HepG2 (cell line): Measurements from ENCODE around the gene NDST1. TPM values are rescaled to one million over a fixed set of nuclear protein-coding genes. Genes with fewer than 3 reads are reported as not detected.
A peak's percentile ranks its signal among the peaks of the same experiment; 100 is the strongest.

Experiments
- ATAC-seq: fragments of 200-7000 bp; cut with Tn5 transposase; 3 replicates; pipeline ENCODE4 v1.9.1; 2020; ENCODE audit warnings: mild to moderate bottlenecking, moderate library complexity
- BruUV-seq: library from RNA; stranded (reverse); fragments of 400-500 nt; replicated peaks from 2 replicates; lab custom pipeline; 2021; lab: Mats Ljungman, UMichigan
- CTCF ChIA-PET: fragments of 300-600 bp; formaldehyde crosslinking; extraction: SDS; loops from one replicate; lab custom pipeline; 2021; ENCODE audit warnings: low total read pairs, inconsistent platforms, low intra/inter-chr PET ratio; lab: Yijun Ruan, JAX
- POLR2A ChIA-PET: fragments of 350-600 bp; sonication (Branson Sonifier 250); formaldehyde crosslinking; loops from one replicate; lab custom pipeline; 2020; ENCODE audit warnings: antibody characterized with exemption, inconsistent platforms; lab: Yijun Ruan, JAX
- DNase-seq: peaks from one replicate; pipeline ENCODE4 v3.0.0-alpha.2; 2015; ENCODE audit warnings: low spot score
- FAIRE-seq: peaks from 3 replicates; lab custom pipeline; 2011; peaks lifted over from hg19 to GRCh38; lab: Jason Lieb, UNC
- H2AFZ ChIP-seq: one replicate; pipeline ENCODE4 v1.6.1; 2011; ENCODE audit warnings: low read length, inconsistent platforms
- H3K27ac ChIP-seq: fragments of 300-600 bp; 3 replicates; pipeline ENCODE4 v1.8.0; 2011; ENCODE audit warnings: mixed run types, mild to moderate bottlenecking, mixed read lengths, low read length, inconsistent platforms; ENCODE audit not compliant: insufficient read depth; ENCODE audit errors: extremely low read length
- H3K27me3 ChIP-seq, 2 experiments: fragments of 200-600 bp in 1 of 2; 2 replicates in 1 of 2; 3 replicates in 1 of 2; pipeline versions ENCODE4 v1.6.0 to v1.8.0; 2011; ENCODE audit warnings: low read length in 2 of 2, mild to moderate bottlenecking in 2 of 2, moderate library complexity in 2 of 2, inconsistent platforms in 1 of 2; ENCODE audit not compliant: insufficient read depth in 2 of 2, control insufficient read depth in 1 of 2
- H3K36me3 ChIP-seq, 2 experiments: fragments of 200-600 bp in 1 of 2; replicated peaks in 1 of 2; 2 replicates in 1 of 2; 3 replicates in 1 of 2; pipeline versions ENCODE4 v1.5.1 to v1.8.0; 2011; ENCODE audit warnings: low read length in 2 of 2, inconsistent platforms in 1 of 2; ENCODE audit not compliant: insufficient read depth in 2 of 2, control insufficient read depth in 1 of 2
- H3K4me1 ChIP-seq: 2 replicates; pipeline ENCODE4 v1.5.1; 2012; ENCODE audit warnings: low read length, inconsistent platforms; ENCODE audit not compliant: insufficient read depth
- H3K4me2 ChIP-seq: 2 replicates; pipeline ENCODE4 v1.6.0; 2011; ENCODE audit warnings: low read depth, low read length, inconsistent platforms
- H3K4me3 ChIP-seq, 3 experiments: fragments of 200-600 bp in 1 of 3; sonication (generic), shearing (Covaris generic) in 1 of 3; replicated peaks in 1 of 3; 2 replicates each; pipeline ENCODE4 v1.5.1; 2011 to 2016; ENCODE audit warnings: low read length in 3 of 3, inconsistent platforms in 2 of 3, low read depth in 2 of 3, mild to moderate bottlenecking in 2 of 3, control low read depth in 1 of 3, mixed read lengths in 1 of 3; ENCODE audit not compliant: insufficient read depth in 1 of 3
- H3K79me2 ChIP-seq: one replicate; pipeline ENCODE4 v1.6.1; 2011; ENCODE audit warnings: low read length, inconsistent platforms; ENCODE audit not compliant: insufficient read depth
- H3K9ac ChIP-seq: 2 replicates; pipeline ENCODE4 v1.6.0; 2011; ENCODE audit warnings: mild to moderate bottlenecking, low read depth, low read length, inconsistent platforms; ENCODE audit not compliant: insufficient read depth
- H3K9me3 ChIP-seq: 2 replicates; pipeline ENCODE4 v1.5.1; 2012; ENCODE audit warnings: mild to moderate bottlenecking, low read length
- H4K20me1 ChIP-seq: 2 replicates; pipeline ENCODE4 v1.6.0; 2011; ENCODE audit warnings: inconsistent platforms, mild to moderate bottlenecking, low read length, moderate library complexity; ENCODE audit not compliant: insufficient read depth
- AGO1 ChIP-seq: fragments of 200-400 bp; formaldehyde crosslinking; IDR thresholded peaks from 2 replicates; pipeline ENCODE4 v1.6.1; 2017; ENCODE audit warnings: mild to moderate bottlenecking, low read depth, low read length, moderate library complexity; ENCODE audit not compliant: poor library complexity, severe bottlenecking
- AGO2 ChIP-seq: fragments of 200-400 bp; formaldehyde crosslinking; optimal IDR thresholded peaks from 2 replicates; pipeline ENCODE3; 2017; ENCODE audit warnings: mild to moderate bottlenecking, low read depth, low read length, moderate library complexity
- GLI4 ChIP-seq: sonication (generic); formaldehyde crosslinking; IDR thresholded peaks from 2 replicates; pipeline ENCODE4 v1.5.1; 2020; ENCODE audit warnings: missing genetic modification reagents, mild to moderate bottlenecking, moderate library complexity, borderline replicate concordance
- HDAC2 ChIP-seq: sonication (generic); formaldehyde crosslinking; IDR thresholded peaks from 2 replicates; pipeline ENCODE4 v1.4.0; 2020; ENCODE audit warnings: missing genetic modification reagents
- HNF4A ChIP-seq: sonication (generic); formaldehyde crosslinking; IDR thresholded peaks from 2 replicates; pipeline ENCODE4 v1.4.0; 2020; ENCODE audit warnings: missing genetic modification reagents
- KDM2A ChIP-seq: sonication (generic); formaldehyde crosslinking; IDR thresholded peaks from 2 replicates; pipeline ENCODE4 v1.4.0; 2020; ENCODE audit warnings: low read depth, missing genetic modification reagents, borderline replicate concordance
- KLF12 ChIP-seq: sonication (generic); formaldehyde crosslinking; IDR thresholded peaks from 2 replicates; pipeline ENCODE4 v1.4.0; 2020; ENCODE audit warnings: missing genetic modification reagents, borderline replicate concordance
- KLF9 ChIP-seq: IDR thresholded peaks from 2 replicates; pipeline ENCODE4 v1.6.1; 2016; ENCODE audit warnings: low read depth
- NFIC ChIP-seq: IDR thresholded peaks from 2 replicates; pipeline ENCODE4 v1.6.1; 2012; ENCODE audit warnings: mild to moderate bottlenecking, low read length, inconsistent platforms
- NPAS2 ChIP-seq: sonication (generic); formaldehyde crosslinking; IDR thresholded peaks from 2 replicates; pipeline ENCODE4 v1.8.0; 2022; ENCODE audit warnings: mild to moderate bottlenecking, missing genetic modification reagents, borderline replicate concordance
- ZNF207 ChIP-seq: fragments of 450-650 bp; IDR thresholded peaks from 2 replicates; pipeline ENCODE4 v1.6.1; 2016; ENCODE audit warnings: antibody characterized with exemption, borderline replicate concordance
- ZNF337 ChIP-seq: sonication (generic); formaldehyde crosslinking; IDR thresholded peaks from 2 replicates; pipeline ENCODE4 v1.5.1; 2020; ENCODE audit warnings: missing genetic modification reagents, low read depth, mild to moderate bottlenecking, borderline replicate concordance
- ZNF367 ChIP-seq: sonication (generic); formaldehyde crosslinking; IDR thresholded peaks from 2 replicates; pipeline ENCODE4 v1.4.0; 2020; ENCODE audit warnings: missing genetic modification reagents, borderline replicate concordance
- ZNF451 ChIP-seq: sonication (generic); formaldehyde crosslinking; IDR thresholded peaks from 2 replicates; pipeline ENCODE4 v1.5.0; 2020; ENCODE audit warnings: mild to moderate bottlenecking, missing genetic modification reagents
- ZNF644 ChIP-seq: IDR thresholded peaks from 2 replicates; pipeline ENCODE4 v1.6.1; 2016; ENCODE audit warnings: low read depth
- ZNF652 ChIP-seq: IDR thresholded peaks from 2 replicates; pipeline ENCODE4 v1.6.1; 2016; ENCODE audit warnings: low read depth, borderline replicate concordance
- ZSCAN12 ChIP-seq: sonication (generic); formaldehyde crosslinking; IDR thresholded peaks from 2 replicates; pipeline ENCODE4 v1.9.0; 2021; ENCODE audit warnings: mild to moderate bottlenecking, missing genetic modification reagents
- ZSCAN22 ChIP-seq: sonication (generic); formaldehyde crosslinking; IDR thresholded peaks from 2 replicates; pipeline ENCODE4 v1.4.0; 2020; ENCODE audit warnings: mild to moderate bottlenecking, missing genetic modification reagents
- WGBS: methylation state at CpG from one replicate; pipeline ENCODE4 v1.1.6; 2017; ENCODE audit warnings: low lambda C conversion rate; 5-methylcytosine and 5-hydroxymethylcytosine counted together
- in situ Hi-C: cut with HindIII; loops from 2 replicates; pipeline ENCODE4 v1.10.0; 2017; ENCODE audit warnings: low pct_unique_long_range_greater_than_20kb; ENCODE audit not compliant: extremely low pct_ligation_motif_present
- intact Hi-C: fragments of 100-400 bp; cut with micrococcal nuclease; formaldehyde crosslinking; loops from one replicate; pipeline ENCODE4 v1.10.0; 2022; ENCODE audit not compliant: unreplicated experiment
- polyA plus RNA-seq, 8 experiments: library from polyadenylated mRNA; depleted of rRNA in 3 of 8; stranded (reverse) in 7 of 8; unstranded in 1 of 8; fragments of >200 nt; fragmentation: Illumina TruSeq in 4 of 8; extraction: Trizol in 4 of 8; gene quantifications; 2 replicates each; pipeline versions ENCODE4 v1.2.1 to v1.2.3, GENCODE V29; 2011 to 2016; ENCODE audit warnings: low read depth in 4 of 8, missing spikeins in 1 of 8, mixed read lengths in 1 of 8; ENCODE audit not compliant: insufficient read depth in 1 of 8
- total RNA-seq, 5 experiments: library from RNA; depleted of rRNA; stranded (reverse); fragments of >200 nt; fragmentation: Illumina TruSeq; extraction: Trizol; gene quantifications; 2 replicates each; pipeline ENCODE4 v1.2.3, GENCODE V29; 2016; ENCODE audit warnings: low read depth in 1 of 5
- TF ChIP-seq, protein P1 (sequence below): fragments of 450-650 bp; IDR thresholded peaks from 2 replicates; pipeline ENCODE4 v1.6.1; 2016

NDST1 gene
- total and polyA plus RNA-seq, 2 of the 13 experiments (the other 11 are each of a cell fraction or from before 2014, with no cell fraction given): 23.8 to 26.2 TPM

DNA sequence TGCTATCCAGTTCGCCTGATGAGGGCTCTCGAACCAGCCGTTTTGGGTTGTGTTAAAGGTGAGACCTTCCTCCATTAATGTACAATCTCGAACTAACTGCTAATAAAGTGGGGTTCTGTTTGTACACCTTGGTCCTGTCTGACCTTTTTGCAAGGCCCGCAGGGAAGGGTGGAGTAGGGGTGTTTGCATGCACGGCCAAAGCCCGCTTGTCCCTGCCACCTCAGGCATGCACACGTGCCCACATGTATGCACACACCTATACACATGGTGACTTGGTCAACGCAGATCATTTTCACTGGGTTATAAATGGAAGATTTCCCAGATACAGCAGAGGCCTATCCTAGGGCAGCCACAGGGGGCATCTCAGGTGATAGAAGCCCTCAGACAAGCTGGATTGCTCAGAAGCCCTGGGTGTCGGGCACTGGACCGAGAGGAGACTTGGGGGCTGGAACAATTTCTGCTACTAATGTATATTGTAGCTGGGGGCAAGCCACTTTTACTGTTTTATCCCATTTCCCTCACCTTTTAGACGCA is 50.2 kb downstream of the NDST1 start:
- H3K27me3 ChIP-seq: no peaks in the 10 kb centered on the region
- FAIRE-seq: no peak
- ATAC-seq: no peak
- WGBS: 97% methylated on average over 8 of the region's 12 CpGs
- CTCF ChIA-PET: no interaction called here
- H3K4me2 ChIP-seq: no peak overlapping the region
- H3K4me1 ChIP-seq: peaks cover 25% of the 10 kb centered on the region
- H4K20me1 ChIP-seq: no peaks in the 10 kb centered on the region
- no peak overlapping the region for H2AFZ ChIP-seq
- peak; percentile 14 for TF ChIP-seq AGO2
- no peak for TF ChIP-seq NPAS2 (CRISPR knock-in tag)
- no peak for TF ChIP-seq KLF9 (CRISPR knock-in tag)
- TF ChIP-seq, protein P1, sequence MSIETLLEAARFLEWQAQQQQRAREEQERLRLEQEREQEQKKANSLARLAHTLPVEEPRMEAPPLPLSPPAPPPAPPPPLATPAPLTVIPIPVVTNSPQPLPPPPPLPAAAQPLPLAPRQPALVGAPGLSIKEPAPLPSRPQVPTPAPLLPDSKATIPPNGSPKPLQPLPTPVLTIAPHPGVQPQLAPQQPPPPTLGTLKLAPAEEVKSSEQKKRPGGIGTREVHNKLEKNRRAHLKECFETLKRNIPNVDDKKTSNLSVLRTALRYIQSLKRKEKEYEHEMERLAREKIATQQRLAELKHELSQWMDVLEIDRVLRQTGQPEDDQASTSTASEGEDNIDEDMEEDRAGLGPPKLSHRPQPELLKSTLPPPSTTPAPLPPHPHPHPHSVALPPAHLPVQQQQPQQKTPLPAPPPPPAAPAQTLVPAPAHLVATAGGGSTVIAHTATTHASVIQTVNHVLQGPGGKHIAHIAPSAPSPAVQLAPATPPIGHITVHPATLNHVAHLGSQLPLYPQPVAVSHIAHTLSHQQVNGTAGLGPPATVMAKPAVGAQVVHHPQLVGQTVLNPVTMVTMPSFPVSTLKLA: peak; percentile 46
- TF ChIP-seq ZNF337 (CRISPR knock-in tag): no peak
- TF ChIP-seq HNF4A (CRISPR knock-in tag): no peak
- no peak for TF ChIP-seq ZNF652 (CRISPR knock-in tag)
- no peak for TF ChIP-seq GLI4 (CRISPR knock-in tag)
- no peak for TF ChIP-seq ZNF644 (CRISPR knock-in tag)
- TF ChIP-seq AGO1: no peak
- TF ChIP-seq ZSCAN12 (CRISPR knock-in tag): no peak
- no peak for TF ChIP-seq ZNF207
- TF ChIP-seq KDM2A (CRISPR knock-in tag): 0 out of 2 replicates have a peak, but pooled peaks have one; percentile 27
- no peak for TF ChIP-seq NFIC
- no peak for TF ChIP-seq ZNF451 (CRISPR knock-in tag)
- TF ChIP-seq KLF12 (CRISPR knock-in tag): no peak
- TF ChIP-seq HDAC2 (CRISPR knock-in tag): no peak
- TF ChIP-seq ZSCAN22 (CRISPR knock-in tag): no peak
- TF ChIP-seq ZNF367 (CRISPR knock-in tag): no peak
- H3K4me3 ChIP-seq: no peak overlapping the region
- in situ Hi-C loops (no loop called here), intact Hi-C loops (no loop called here)
- H3K36me3 ChIP-seq: peaks cover 6 to 11% of the 10 kb centered on the region in 2 experiments; a peak in 4 of 5 replicates
- POLR2A ChIA-PET: interaction anchor here (1.6 kb wide), 1 partner anchor 12 kb away, joined by 3 read pairs; no protein-coding TSS in a partner anchor
- DNase-seq: no peak
- no peak overlapping the region for H3K9ac ChIP-seq
- H3K27ac ChIP-seq: no peak overlapping the region
- H3K9me3 ChIP-seq: no peaks in the 10 kb centered on the region
- BruUV-seq: no TSS peak
- no peaks in the 10 kb centered on the region for H3K79me2 ChIP-seq
